HepG2 (cell line): ENCODE data around the gene VMA21. TPM values are rescaled to one million over a fixed set of nuclear protein-coding genes. Genes with fewer than 3 reads are reported as not detected.

ENCODE experiments used
- CEBPG ChIP-seq: IDR thresholded peaks from 2 replicates; pipeline ENCODE4 v1.6.1; 2016
- ELF3 ChIP-seq: IDR thresholded peaks from 2 replicates; pipeline ENCODE4 v1.6.1; 2016; ENCODE audit warnings: missing genetic modification reagents, missing compliant biosample characterization
- FLYWCH1 ChIP-seq: sonication (generic); formaldehyde crosslinking; IDR thresholded peaks from 2 replicates; pipeline ENCODE4 v1.8.1; 2023; ENCODE audit warnings: mild to moderate bottlenecking, missing genetic modification reagents
- GATAD2A ChIP-seq: IDR thresholded peaks from 2 replicates; pipeline ENCODE4 v1.6.1; 2016
- HDAC1 ChIP-seq: sonication (generic); formaldehyde crosslinking; IDR thresholded peaks from 2 replicates; pipeline ENCODE4 v1.5.1; 2020; ENCODE audit warnings: mild to moderate bottlenecking, missing genetic modification reagents
- HNRNPH1 ChIP-seq: fragments of 200-400 bp; formaldehyde crosslinking; optimal IDR thresholded peaks from 2 replicates; pipeline ENCODE3; 2017; ENCODE audit warnings: mild to moderate bottlenecking, low read depth, low read length
- KDM4B ChIP-seq: sonication (generic); formaldehyde crosslinking; IDR thresholded peaks from 2 replicates; pipeline ENCODE4 v1.4.0; 2020; ENCODE audit warnings: missing genetic modification reagents
- MBD4 ChIP-seq: IDR thresholded peaks from 2 replicates; pipeline ENCODE4 v1.6.1; 2012; ENCODE audit warnings: low read length, inconsistent platforms, borderline replicate concordance
- MLLT10 ChIP-seq: sonication (generic); formaldehyde crosslinking; IDR thresholded peaks from 2 replicates; pipeline ENCODE4 v1.4.0; 2020; ENCODE audit warnings: missing genetic modification reagents
- MTA3 ChIP-seq: sonication (generic); formaldehyde crosslinking; IDR thresholded peaks from 2 replicates; pipeline ENCODE4 v1.4.0; 2020; ENCODE audit warnings: missing genetic modification reagents
- RELA ChIP-seq: sonication (generic); formaldehyde crosslinking; IDR thresholded peaks from 2 replicates; pipeline ENCODE4 v1.4.0; 2020; ENCODE audit warnings: missing genetic modification reagents
- RNF2 ChIP-seq: fragments of 450-650 bp; conservative IDR thresholded peaks from 2 replicates; pipeline ENCODE4 v1.6.1; 2016; ENCODE audit warnings: low read depth
- SMAD9 ChIP-seq: sonication (generic); formaldehyde crosslinking; IDR thresholded peaks from 2 replicates; pipeline ENCODE4 v1.5.1; 2020; ENCODE audit warnings: mild to moderate bottlenecking, missing genetic modification reagents
- WIZ ChIP-seq: sonication (generic); formaldehyde crosslinking; IDR thresholded peaks from 2 replicates; pipeline ENCODE4 v1.5.1; 2020; ENCODE audit warnings: mild to moderate bottlenecking, missing genetic modification reagents
- ZBTB7A ChIP-seq: sonication (generic); formaldehyde crosslinking; IDR thresholded peaks from 2 replicates; pipeline ENCODE4 v1.8.0; 2022; ENCODE audit warnings: mild to moderate bottlenecking, missing genetic modification reagents
- ZC3H13 ChIP-seq: sonication (generic); formaldehyde crosslinking; IDR thresholded peaks from 2 replicates; pipeline ENCODE4 v1.8.1; 2023; ENCODE audit warnings: mild to moderate bottlenecking, missing genetic modification reagents, moderate library complexity
- ZIK1 ChIP-seq: sonication (generic); formaldehyde crosslinking; IDR thresholded peaks from 2 replicates; pipeline ENCODE4 v1.5.0; 2020; ENCODE audit warnings: mild to moderate bottlenecking, low read depth, missing genetic modification reagents, borderline replicate concordance
- ZNF225 ChIP-seq: sonication (generic); formaldehyde crosslinking; IDR thresholded peaks from 2 replicates; pipeline ENCODE4 v1.4.0; 2020; ENCODE audit warnings: mild to moderate bottlenecking, missing genetic modification reagents
- ZNF230 ChIP-seq: sonication (generic); formaldehyde crosslinking; IDR thresholded peaks from 2 replicates; pipeline ENCODE4 v1.4.0; 2020; ENCODE audit warnings: mild to moderate bottlenecking, missing genetic modification reagents
- ZNF3 ChIP-seq: IDR thresholded peaks from 2 replicates; pipeline ENCODE4 v1.7.0; 2017; ENCODE audit warnings: inconsistent platforms
- ZNF432 ChIP-seq: sonication (generic); formaldehyde crosslinking; IDR thresholded peaks from 2 replicates; pipeline ENCODE4 v1.5.0; 2020; ENCODE audit warnings: missing genetic modification reagents, mild to moderate bottlenecking, borderline replicate concordance
- ZNF501 ChIP-seq: sonication (generic); formaldehyde crosslinking; IDR thresholded peaks from 2 replicates; pipeline ENCODE4 v1.5.1; 2020; ENCODE audit warnings: mild to moderate bottlenecking, moderate library complexity, missing genetic modification reagents
- ZNF503 ChIP-seq: sonication (generic); formaldehyde crosslinking; IDR thresholded peaks from 2 replicates; pipeline ENCODE4 v1.4.0; 2020; ENCODE audit warnings: missing genetic modification reagents
- ZNF564 ChIP-seq: sonication (generic); formaldehyde crosslinking; IDR thresholded peaks from 2 replicates; pipeline ENCODE4 v1.8.1; 2023; ENCODE audit warnings: mild to moderate bottlenecking, missing genetic modification reagents
- ZNF792 ChIP-seq: IDR thresholded peaks from 2 replicates; pipeline ENCODE4 v1.6.1; 2016
- polyA plus RNA-seq, 8 experiments: library from polyadenylated mRNA; depleted of rRNA in 3 of 8; stranded (reverse) in 7 of 8; unstranded in 1 of 8; fragments of >200 nt; fragmentation: Illumina TruSeq in 4 of 8; extraction: Trizol in 4 of 8; gene quantifications; 2 replicates each; pipeline versions ENCODE4 v1.2.1 to v1.2.3, GENCODE V29; 2011 to 2016; ENCODE audit warnings: low read depth in 4 of 8, missing spikeins in 1 of 8, mixed read lengths in 1 of 8; ENCODE audit not compliant: insufficient read depth in 1 of 8
- total RNA-seq, 5 experiments: library from RNA; depleted of rRNA; stranded (reverse); fragments of >200 nt; fragmentation: Illumina TruSeq; extraction: Trizol; gene quantifications; 2 replicates each; pipeline ENCODE4 v1.2.3, GENCODE V29; 2016; ENCODE audit warnings: low read depth in 1 of 5
- TF ChIP-seq, protein P1 (sequence below): sonication (generic); formaldehyde crosslinking; conservative IDR thresholded peaks from 2 replicates; pipeline ENCODE4 v1.4.0; 2020; ENCODE audit warnings: missing genetic modification reagents
- TF ChIP-seq, protein P2 (sequence below): sonication (generic); formaldehyde crosslinking; IDR thresholded peaks from 2 replicates; pipeline ENCODE4 v1.4.0; 2020; ENCODE audit warnings: missing genetic modification reagents
- TF ChIP-seq, protein P3 (sequence below): sonication (generic); formaldehyde crosslinking; IDR thresholded peaks from 2 replicates; pipeline ENCODE4 v1.5.0; 2020; ENCODE audit warnings: missing genetic modification reagents

Gene VMA21
- total and polyA plus RNA-seq, 2 of the 13 experiments (the other 11 are each of a cell fraction or from before 2014, with no cell fraction given): 20.9 to 42.4 TPM

GRCh38 chrX:151396825-151397740 is at the start of gene VMA21 (continued):
- no peak; the same call in 1 of the 2 replicates for TF ChIP-seq FLYWCH1
- no peak for TF ChIP-seq SMAD9 (CRISPR knock-in tag)
- no peak for TF ChIP-seq ZNF501 (CRISPR knock-in tag)
- 0 out of 2 replicates have a peak, but pooled peaks have one; percentile 8 for TF ChIP-seq ZNF503 (CRISPR knock-in tag)
- TF ChIP-seq HNRNPH1: no peak
- TF ChIP-seq MTA3 (CRISPR knock-in tag): no peak
- TF ChIP-seq WIZ: no peak
- TF ChIP-seq CEBPG: no peak
- no peak for TF ChIP-seq MLLT10 (CRISPR knock-in tag)
- no peak for TF ChIP-seq GATAD2A (CRISPR knock-in tag)
- TF ChIP-seq, protein P1, sequence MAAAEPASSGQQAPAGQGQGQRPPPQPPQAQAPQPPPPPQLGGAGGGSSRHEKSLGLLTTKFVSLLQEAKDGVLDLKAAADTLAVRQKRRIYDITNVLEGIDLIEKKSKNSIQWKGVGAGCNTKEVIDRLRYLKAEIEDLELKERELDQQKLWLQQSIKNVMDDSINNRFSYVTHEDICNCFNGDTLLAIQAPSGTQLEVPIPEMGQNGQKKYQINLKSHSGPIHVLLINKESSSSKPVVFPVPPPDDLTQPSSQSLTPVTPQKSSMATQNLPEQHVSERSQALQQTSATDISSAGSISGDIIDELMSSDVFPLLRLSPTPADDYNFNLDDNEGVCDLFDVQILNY: no peak
- 0 out of 2 replicates have a peak, but pooled peaks have one; percentile 20 for TF ChIP-seq ZNF792 (CRISPR knock-in tag)
- no peak for TF ChIP-seq ZC3H13 (CRISPR knock-in tag)
- TF ChIP-seq, protein P2, sequence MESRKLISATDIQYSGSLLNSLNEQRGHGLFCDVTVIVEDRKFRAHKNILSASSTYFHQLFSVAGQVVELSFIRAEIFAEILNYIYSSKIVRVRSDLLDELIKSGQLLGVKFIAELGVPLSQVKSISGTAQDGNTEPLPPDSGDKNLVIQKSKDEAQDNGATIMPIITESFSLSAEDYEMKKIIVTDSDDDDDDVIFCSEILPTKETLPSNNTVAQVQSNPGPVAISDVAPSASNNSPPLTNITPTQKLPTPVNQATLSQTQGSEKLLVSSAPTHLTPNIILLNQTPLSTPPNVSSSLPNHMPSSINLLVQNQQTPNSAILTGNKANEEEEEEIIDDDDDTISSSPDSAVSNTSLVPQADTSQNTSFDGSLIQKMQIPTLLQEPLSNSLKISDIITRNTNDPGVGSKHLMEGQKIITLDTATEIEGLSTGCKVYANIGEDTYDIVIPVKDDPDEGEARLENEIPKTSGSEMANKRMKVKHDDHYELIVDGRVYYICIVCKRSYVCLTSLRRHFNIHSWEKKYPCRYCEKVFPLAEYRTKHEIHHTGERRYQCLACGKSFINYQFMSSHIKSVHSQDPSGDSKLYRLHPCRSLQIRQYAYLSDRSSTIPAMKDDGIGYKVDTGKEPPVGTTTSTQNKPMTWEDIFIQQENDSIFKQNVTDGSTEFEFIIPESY: no peak
- TF ChIP-seq ELF3 (CRISPR knock-in tag): peak; percentile 16; the same call in 1 of the 2 replicates
- TF ChIP-seq KDM4B: no peak
- no peak for TF ChIP-seq ZNF230 (CRISPR knock-in tag)
- TF ChIP-seq ZNF3 (CRISPR knock-in tag): no peak
- TF ChIP-seq, protein P3, sequence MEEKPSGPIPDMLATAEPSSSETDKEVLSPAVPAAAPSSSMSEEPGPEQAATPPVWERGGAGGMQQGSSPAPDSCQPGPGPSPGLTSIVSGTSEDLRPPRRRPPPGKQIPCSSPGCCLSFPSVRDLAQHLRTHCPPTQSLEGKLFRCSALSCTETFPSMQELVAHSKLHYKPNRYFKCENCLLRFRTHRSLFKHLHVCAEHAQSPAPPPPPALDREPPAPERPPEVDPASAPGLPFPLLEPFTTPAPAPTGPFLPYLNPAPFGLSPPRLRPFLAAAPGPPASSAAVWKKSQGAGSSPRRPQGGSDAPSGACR (CRISPR knock-in tag): no peak
- TF ChIP-seq ZNF564: peak; percentile 91; the same call in 1 of the 2 replicates
- 0 out of 2 replicates have a peak, but pooled peaks have one; percentile 75 for TF ChIP-seq ZIK1 (CRISPR knock-in tag)
- no peak for TF ChIP-seq RELA
- TF ChIP-seq HDAC1 (CRISPR knock-in tag): peak; percentile 65
- no peak for TF ChIP-seq ZBTB7A (CRISPR knock-in tag)
- TF ChIP-seq ZNF225 (CRISPR knock-in tag): no peak
- no peak for TF ChIP-seq ZNF432
- peak; percentile 83 for TF ChIP-seq RNF2
- no peak for TF ChIP-seq MBD4
